Natural killer cell (primary cell): Measurements from ENCODE around the gene PTMS. TPM values are rescaled to one million over a fixed set of nuclear protein-coding genes. Genes with fewer than 3 reads are reported as not detected.

Experiments used
- ATAC-seq, 3 donors: fragments of 150-1000 bp in 2 of 3; fragments of 200-7000 bp in 1 of 3; cut with Tn5 transposase; 1 replicate in 1 of 3; 2 replicates in 2 of 3; pipeline ENCODE4 v1.10.0; 2021; ENCODE audit warnings: mild to moderate bottlenecking in 2 of 3, moderate library complexity in 2 of 3
- DNase-seq, 2 donors: peaks; one replicate each; pipeline versions ENCODE4 v3.0.0 to v3.0.0-alpha.2; 2013 to 2021; ENCODE audit warnings: mixed read lengths in 1 of 2
- H3K27ac ChIP-seq: one replicate; pipeline ENCODE4 v1.5.1; 2013; ENCODE audit warnings: mild to moderate bottlenecking, low read length
- H3K27me3 ChIP-seq: one replicate; pipeline ENCODE4 v1.6.1; 2013; ENCODE audit warnings: low read length; ENCODE audit not compliant: control insufficient read depth, insufficient read depth
- H3K36me3 ChIP-seq: one replicate; pipeline ENCODE4 v1.6.1; 2013; ENCODE audit warnings: low read length; ENCODE audit not compliant: control insufficient read depth, insufficient read depth
- H3K4me1 ChIP-seq: one replicate; pipeline ENCODE4 v1.6.1; 2013; ENCODE audit warnings: low read length; ENCODE audit not compliant: control insufficient read depth, insufficient read depth
- H3K4me3 ChIP-seq: one replicate; pipeline ENCODE4 v1.5.1; 2013; ENCODE audit warnings: low read length
- H3K9me3 ChIP-seq: one replicate; pipeline ENCODE4 v1.6.1; 2013; ENCODE audit warnings: low read length; ENCODE audit not compliant: control insufficient read depth, insufficient read depth
- H3K27ac Mint-ChIP-seq, 2 donors: one replicate each; pipeline ENCODE4 v1.8.0; 2022; ENCODE audit warnings: mild to moderate bottlenecking in 2 of 2, mixed read lengths in 2 of 2, moderate library complexity in 1 of 2
- H3K27me3 Mint-ChIP-seq, 2 donors: one replicate each; pipeline ENCODE4 v1.8.0; 2022; ENCODE audit warnings: low read depth in 2 of 2, mixed read lengths in 2 of 2
- H3K36me3 Mint-ChIP-seq: one replicate; pipeline ENCODE4 v1.8.0; 2022; ENCODE audit warnings: mixed read lengths
- H3K4me1 Mint-ChIP-seq, 2 donors: one replicate each; pipeline ENCODE4 v1.8.0; 2022; ENCODE audit warnings: mixed read lengths in 2 of 2
- H3K4me3 Mint-ChIP-seq: one replicate; pipeline ENCODE4 v1.8.0; 2022; ENCODE audit warnings: mild to moderate bottlenecking, moderate library complexity, mixed read lengths
- H3K9me3 Mint-ChIP-seq, 2 donors: one replicate each; pipeline ENCODE4 v1.8.0; 2022; ENCODE audit warnings: mixed read lengths in 2 of 2
- WGBS: methylation state at CpG from one replicate; pipeline ENCODE4 v1.1.7; 2013; ENCODE audit warnings: missing lambda C conversion rate; ENCODE audit not compliant: insufficient coverage; 5-methylcytosine and 5-hydroxymethylcytosine counted together
- intact Hi-C: fragments of 100-400 bp; cut with micrococcal nuclease; formaldehyde crosslinking; loops from one replicate; pipeline ENCODE4 v1.14.2; 2022
- total RNA-seq, 4 donors: library from RNA; stranded (reverse); fragments of 120-200 nt in 1 of 4; gene quantifications; one replicate each; pipeline versions ENCODE4 v1.2.3 to v1.2.4, GENCODE V29; 2013 to 2022
- TF ChIP-seq, protein P1 (sequence below): fragments of 200-600 bp; IDR thresholded peaks from one replicate; pipeline ENCODE4 v1.8.0; 2022; ENCODE audit warnings: antibody characterized with exemption

The PTMS gene
- total RNA-seq, 3 donors from 2014 or later (not counting 1 experiment from before 2014, with no cell fraction given), result 2.3 to 33.2 (median 2.8) TPM

DNA sequence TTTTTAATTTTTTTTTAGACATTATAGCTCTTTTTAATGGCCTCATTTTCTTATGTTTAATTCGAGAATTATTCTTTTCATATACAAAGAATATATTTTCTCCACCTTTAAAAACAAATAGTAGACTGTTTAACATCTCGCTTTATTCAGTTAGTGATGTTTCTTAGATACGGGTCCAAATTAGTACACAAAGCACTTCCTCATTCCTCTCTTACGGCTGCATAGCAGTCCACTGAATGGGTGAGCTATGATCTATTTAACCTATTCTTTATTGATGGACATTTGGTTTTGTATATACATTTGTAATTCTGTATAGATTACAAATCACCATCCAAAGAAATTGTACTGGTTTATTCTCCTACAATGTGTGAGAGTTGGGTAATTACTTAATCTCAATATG, 47.2 kb downstream of the PTMS start:
- TF ChIP-seq, protein P1, sequence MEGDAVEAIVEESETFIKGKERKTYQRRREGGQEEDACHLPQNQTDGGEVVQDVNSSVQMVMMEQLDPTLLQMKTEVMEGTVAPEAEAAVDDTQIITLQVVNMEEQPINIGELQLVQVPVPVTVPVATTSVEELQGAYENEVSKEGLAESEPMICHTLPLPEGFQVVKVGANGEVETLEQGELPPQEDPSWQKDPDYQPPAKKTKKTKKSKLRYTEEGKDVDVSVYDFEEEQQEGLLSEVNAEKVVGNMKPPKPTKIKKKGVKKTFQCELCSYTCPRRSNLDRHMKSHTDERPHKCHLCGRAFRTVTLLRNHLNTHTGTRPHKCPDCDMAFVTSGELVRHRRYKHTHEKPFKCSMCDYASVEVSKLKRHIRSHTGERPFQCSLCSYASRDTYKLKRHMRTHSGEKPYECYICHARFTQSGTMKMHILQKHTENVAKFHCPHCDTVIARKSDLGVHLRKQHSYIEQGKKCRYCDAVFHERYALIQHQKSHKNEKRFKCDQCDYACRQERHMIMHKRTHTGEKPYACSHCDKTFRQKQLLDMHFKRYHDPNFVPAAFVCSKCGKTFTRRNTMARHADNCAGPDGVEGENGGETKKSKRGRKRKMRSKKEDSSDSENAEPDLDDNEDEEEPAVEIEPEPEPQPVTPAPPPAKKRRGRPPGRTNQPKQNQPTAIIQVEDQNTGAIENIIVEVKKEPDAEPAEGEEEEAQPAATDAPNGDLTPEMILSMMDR, result no peak
- no peak overlapping the region for H3K4me3 Mint-ChIP-seq
- no CpG with 5 or more reads among the region's 4 CpGs for WGBS
- no peaks in the 10 kb centered on the region for H3K9me3 ChIP-seq
- H3K9me3 Mint-ChIP-seq, result no peaks in the 10 kb centered on the region
- no peaks in the 10 kb centered on the region for H3K4me1 Mint-ChIP-seq
- H3K4me1 ChIP-seq, result no peaks in the 10 kb centered on the region
- H3K36me3 Mint-ChIP-seq, result no peaks in the 10 kb centered on the region
- H3K27me3 Mint-ChIP-seq, result peaks cover 0 to 19% of the 10 kb centered on the region in 2 donors
- H3K27ac ChIP-seq, result no peak overlapping the region
- no peaks in the 10 kb centered on the region for H3K36me3 ChIP-seq
- no peak overlapping the region for H3K4me3 ChIP-seq
- no peak overlapping the region for H3K27ac Mint-ChIP-seq
- H3K27me3 ChIP-seq, result no peaks in the 10 kb centered on the region
- no peak for ATAC-seq
- intact Hi-C loops, result no loop called here
- DNase-seq, result no peak

DNA sequence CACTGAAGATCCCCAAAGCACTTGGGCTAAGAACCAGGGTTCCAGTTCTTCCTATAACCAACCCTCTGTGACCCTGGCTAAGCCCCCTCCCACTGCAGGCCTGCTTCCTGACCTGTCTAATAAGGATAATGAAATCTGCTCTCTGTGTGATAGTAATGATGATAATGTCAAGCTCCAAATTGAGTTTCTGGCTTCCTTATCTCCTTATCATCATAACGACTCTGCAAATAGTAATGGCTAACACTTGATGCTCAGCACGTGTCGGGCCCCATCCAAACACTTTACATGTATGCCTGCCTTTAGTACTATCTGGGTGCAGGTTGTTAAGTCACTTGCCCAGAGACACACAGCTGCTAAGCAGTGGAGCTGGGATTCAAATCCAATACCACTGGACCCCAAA, 50.4 kb downstream of the PTMS start:
- peaks cover 5% of the 10 kb centered on the region for H3K4me1 ChIP-seq
- no peak overlapping the region for H3K4me3 ChIP-seq
- intact Hi-C loops, result no loop called here
- DNase-seq (no peak), ATAC-seq (no peak)
- Mint-ChIP-seq H3K4me1 (no peaks in the 10 kb centered on the region), H3K36me3 (no peaks in the 10 kb centered on the region), H3K9me3 (no peaks in the 10 kb centered on the region), H3K4me3 (no peak overlapping the region), H3K27me3 (peaks cover 0 to 21% of the 10 kb centered on the region in 2 donors), H3K27ac (no peak overlapping the region)
- H3K27me3 ChIP-seq, result no peaks in the 10 kb centered on the region
- TF ChIP-seq, protein P1, result no peak
- H3K9me3 ChIP-seq, result no peaks in the 10 kb centered on the region
- 81% methylated on average over 3 of the region's 3 CpGs for WGBS
- H3K27ac ChIP-seq, result no peak overlapping the region
- H3K36me3 ChIP-seq, result no peaks in the 10 kb centered on the region

DNA sequence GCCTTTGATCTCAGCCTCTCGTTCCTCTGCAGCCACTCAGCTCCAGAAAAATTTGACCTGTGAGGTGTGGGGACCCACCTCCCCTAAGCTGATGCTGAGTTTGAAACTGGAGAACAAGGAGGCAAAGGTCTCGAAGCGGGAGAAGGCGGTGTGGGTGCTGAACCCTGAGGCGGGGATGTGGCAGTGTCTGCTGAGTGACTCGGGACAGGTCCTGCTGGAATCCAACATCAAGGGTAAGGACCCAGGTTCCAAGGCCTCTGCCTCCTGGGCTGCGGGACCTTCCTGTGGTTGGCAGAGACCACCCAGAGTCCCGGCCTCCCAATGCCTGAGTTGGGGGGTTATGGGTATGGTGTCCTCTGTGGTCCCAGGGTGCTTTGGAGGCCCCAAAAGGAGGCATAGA, 50.9 kb downstream of the PTMS start:
- Histone ChIP-seq H3K27ac (no peak overlapping the region), H3K4me1 (peaks cover 10% of the 10 kb centered on the region), H3K9me3 (no peaks in the 10 kb centered on the region), H3K36me3 (no peaks in the 10 kb centered on the region), H3K27me3 (peaks cover 5% of the 10 kb centered on the region), H3K4me3 (no peak overlapping the region)
- H3K9me3 Mint-ChIP-seq, result no peaks in the 10 kb centered on the region
- no peak for DNase-seq
- no peak overlapping the region for H3K4me3 Mint-ChIP-seq
- peaks cover 0 to 4% of the 10 kb centered on the region in 2 donors for H3K4me1 Mint-ChIP-seq
- no peak for ATAC-seq
- intact Hi-C loops, result no loop called here
- TF ChIP-seq, protein P1, result no peak
- 95% methylated on average over 8 of the region's 8 CpGs for WGBS
- H3K27me3 Mint-ChIP-seq, result peaks cover 0 to 24% of the 10 kb centered on the region in 2 donors
- H3K36me3 Mint-ChIP-seq, result no peaks in the 10 kb centered on the region
- H3K27ac Mint-ChIP-seq, result no peak overlapping the region

DNA sequence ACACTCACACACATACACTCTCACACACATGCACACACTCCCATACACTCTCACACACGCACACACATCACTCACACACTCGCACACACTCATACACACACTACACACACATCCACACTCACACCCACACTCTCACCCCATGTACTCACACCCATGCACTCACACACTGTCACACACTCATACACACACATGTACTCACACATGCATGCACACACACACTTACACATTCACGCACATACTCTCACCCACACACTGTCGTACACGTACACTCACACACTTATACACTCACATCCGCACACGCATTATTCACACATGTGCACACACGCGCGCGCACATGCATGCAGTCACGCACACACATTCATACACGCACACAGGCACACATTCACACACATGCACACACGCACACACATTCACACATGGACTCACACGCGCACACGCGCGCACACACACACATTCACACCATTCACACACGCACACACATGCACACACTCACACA, 51.5 kb downstream of the PTMS start:
- ATAC-seq, result peak in 1 of 3 donors; percentile 33

More for the DNA sequence above, 51.5 kb downstream of the PTMS start:
- intact Hi-C loops, result no loop called here
- Histone ChIP-seq H3K9me3 (no peaks in the 10 kb centered on the region), H3K36me3 (no peaks in the 10 kb centered on the region), H3K27ac (no peak overlapping the region), H3K27me3 (peaks cover 8% of the 10 kb centered on the region), H3K4me3 (no peak overlapping the region), H3K4me1 (peaks cover 11% of the 10 kb centered on the region)
- no peaks in the 10 kb centered on the region for H3K36me3 Mint-ChIP-seq
- TF ChIP-seq, protein P1, result no peak
- peaks cover 2 to 30% of the 10 kb centered on the region in 2 donors for H3K27me3 Mint-ChIP-seq
- 84% methylated on average over 20 of the region's 20 CpGs for WGBS
- DNase-seq, result no peak
- no peak overlapping the region for H3K27ac Mint-ChIP-seq
- no peaks in the 10 kb centered on the region for H3K9me3 Mint-ChIP-seq
- no peak overlapping the region for H3K4me3 Mint-ChIP-seq
- H3K4me1 Mint-ChIP-seq, result peaks cover 0 to 6% of the 10 kb centered on the region in 2 donors
